H1 (cell line): Measurements from ENCODE around the gene BDKRB1.

Experiments used
- CTCF ChIP-seq, 3 experiments: IDR thresholded peaks; 1 replicate in 2 of 3; 2 replicates in 1 of 3; pipeline versions ENCODE4 v1.5.1 to v1.6.1; 2011; ENCODE audit warnings: low read length in 3 of 3, mild to moderate bottlenecking in 3 of 3, inconsistent platforms in 2 of 3, low read depth in 1 of 3, moderate library complexity in 1 of 3; ENCODE audit not compliant: insufficient read depth in 1 of 3; ENCODE audit errors: control extremely low read depth in 1 of 3
- SIX5 ChIP-seq: IDR thresholded peaks from 2 replicates; pipeline ENCODE4 v1.6.1; 2011; ENCODE audit warnings: mild to moderate bottlenecking, low read depth, low read length

- TF ChIP-seq CTCF (IDR thresholded peaks at IDR 0.05; ENCODE audit: control extremely low read depth in 1 of 3, insufficient read depth in 1 of 3, low read depth in 1 of 3, low read length in 3 of 3) (no peak), SIX5 (no peak)
Measured at GRCh38 chr14:96284430-96284829, 28.4 kb downstream of the BDKRB1 start.
